AML-193 (cell line): ENCODE data around the gene CD163.
"Not testable (repeated sequence)": the region's sequence is repeated elsewhere in the genome, so short reads cannot be mapped to it uniquely, and the experiment has no call there.

Experiments
- DNase-seq, 2 experiments: peaks; one replicate each; lab custom pipeline; 2025; lab: John Stamatoyannopoulos, UW

The CD163 gene

DNA sequence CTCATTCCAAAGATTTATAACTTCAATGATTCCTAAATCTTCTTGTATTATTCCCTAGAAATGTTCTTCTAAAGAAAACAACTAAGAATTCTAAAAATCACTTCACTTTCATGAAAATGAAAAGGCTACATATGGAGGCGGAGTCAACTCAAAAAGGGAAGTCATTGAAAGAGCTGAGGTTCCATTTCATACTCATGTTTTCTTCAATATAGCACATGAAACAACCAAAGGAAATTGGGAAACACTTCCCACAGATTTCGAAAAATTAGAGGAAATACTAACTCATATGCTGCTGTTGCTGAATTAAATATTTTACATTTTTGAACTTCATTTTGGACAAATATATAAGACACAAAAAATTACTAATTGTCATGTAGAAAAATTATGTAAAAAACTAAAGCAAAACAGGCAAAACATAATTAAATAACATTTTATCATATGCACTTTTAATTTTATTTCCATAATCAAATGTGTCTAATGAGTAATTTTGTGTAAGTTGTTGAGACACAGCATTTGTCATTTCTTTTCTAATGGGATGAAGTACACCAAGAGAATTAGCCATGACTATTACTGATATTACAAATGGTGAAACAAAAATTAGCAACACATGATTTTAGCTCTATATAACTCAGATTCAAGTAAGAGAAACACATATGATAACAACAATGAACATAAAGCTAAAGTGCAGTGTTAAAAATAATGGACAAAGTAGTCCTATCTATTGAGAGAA, at the start of gene CD163:
Gene CD163, minus strand, starts transcription at position 92 of the 730 bp plus-strand sequence. Its CDS starts 87 bp downstream, at position 5.
- DNase-seq, result peak; percentile 89 to 92

DNA sequence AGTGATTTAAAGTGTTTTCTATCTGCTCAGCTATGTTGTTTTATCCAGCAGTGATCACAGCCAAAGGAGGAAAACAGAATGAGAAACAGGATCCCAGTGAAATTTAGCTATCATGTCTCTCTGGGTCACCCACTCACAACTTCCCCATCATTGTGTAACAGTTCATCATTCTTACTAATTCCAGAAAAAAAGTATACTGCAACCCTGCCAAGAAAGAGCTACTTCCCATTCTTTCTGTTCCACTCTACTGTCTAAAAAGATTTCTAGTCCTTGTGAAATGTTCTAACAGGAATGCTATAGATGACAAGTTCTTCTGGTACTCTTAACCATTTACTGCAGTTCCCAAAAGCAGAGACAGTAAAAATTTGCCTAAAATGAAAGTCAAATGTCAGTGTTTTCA, 39.2 kb upstream of the CD163 start:
- DNase-seq, result peak; percentile 69 to 80

DNA sequence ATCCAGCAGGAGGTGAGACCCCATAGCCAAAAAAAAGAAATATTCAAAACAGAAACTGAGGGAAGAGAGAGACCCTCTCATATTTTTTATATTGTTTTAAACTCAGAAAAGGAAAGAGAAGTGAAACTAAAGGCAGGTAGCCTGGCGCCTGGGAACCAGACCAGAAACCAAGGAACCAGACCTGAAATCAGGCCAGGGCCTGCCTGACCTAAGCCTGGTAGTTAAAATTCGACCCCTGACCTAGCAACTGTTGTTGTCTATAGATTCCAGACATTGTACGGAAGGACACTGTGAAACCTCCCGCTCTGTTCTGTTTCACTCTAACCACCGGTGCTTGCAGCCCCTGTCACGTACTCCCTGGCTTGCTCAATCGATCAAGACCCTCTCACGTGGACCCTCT, 38.5 kb upstream of the CD163 start:
- no peak for DNase-seq

DNA sequence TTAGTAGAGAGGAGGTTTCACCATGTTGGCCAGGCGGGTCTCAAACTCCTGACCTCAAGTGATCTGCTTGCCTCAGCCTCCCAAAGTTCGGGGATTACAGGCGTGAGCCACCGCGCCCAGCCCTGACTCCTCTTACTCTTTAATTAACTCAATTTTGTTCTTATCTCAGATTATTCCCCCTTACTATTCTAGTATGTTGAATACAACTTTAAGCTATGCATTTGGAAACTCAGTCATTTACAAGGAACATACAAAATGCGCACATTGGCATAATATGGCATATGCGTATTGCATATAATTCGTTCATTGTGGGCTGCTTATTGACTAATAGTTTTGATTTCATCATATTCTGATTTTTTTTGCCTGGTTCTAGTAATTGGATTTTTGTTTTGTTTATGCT, 10.8 kb upstream of the CD163 start:
- no peak for DNase-seq

DNA sequence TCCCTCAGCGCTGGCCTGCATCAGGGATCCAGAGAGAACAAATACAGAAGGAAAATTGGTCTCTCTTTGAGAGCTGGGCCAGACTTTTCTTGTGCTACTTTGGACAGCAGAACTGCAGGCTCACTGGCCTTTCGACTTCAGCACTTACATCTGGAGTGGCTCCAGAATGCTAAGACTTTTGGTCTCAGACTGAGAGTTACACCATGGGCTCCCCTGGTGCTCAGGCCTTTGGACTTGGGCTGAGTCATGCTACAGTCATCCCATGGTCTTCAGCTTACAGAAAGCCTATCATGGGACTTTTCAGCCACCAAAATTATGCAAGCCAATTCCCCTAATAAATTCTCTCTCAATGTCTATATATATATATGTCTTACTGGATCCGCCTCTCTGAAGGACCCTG, 9.0 kb upstream of the CD163 start:
- DNase-seq, result peak; percentile 27 to 29

DNA sequence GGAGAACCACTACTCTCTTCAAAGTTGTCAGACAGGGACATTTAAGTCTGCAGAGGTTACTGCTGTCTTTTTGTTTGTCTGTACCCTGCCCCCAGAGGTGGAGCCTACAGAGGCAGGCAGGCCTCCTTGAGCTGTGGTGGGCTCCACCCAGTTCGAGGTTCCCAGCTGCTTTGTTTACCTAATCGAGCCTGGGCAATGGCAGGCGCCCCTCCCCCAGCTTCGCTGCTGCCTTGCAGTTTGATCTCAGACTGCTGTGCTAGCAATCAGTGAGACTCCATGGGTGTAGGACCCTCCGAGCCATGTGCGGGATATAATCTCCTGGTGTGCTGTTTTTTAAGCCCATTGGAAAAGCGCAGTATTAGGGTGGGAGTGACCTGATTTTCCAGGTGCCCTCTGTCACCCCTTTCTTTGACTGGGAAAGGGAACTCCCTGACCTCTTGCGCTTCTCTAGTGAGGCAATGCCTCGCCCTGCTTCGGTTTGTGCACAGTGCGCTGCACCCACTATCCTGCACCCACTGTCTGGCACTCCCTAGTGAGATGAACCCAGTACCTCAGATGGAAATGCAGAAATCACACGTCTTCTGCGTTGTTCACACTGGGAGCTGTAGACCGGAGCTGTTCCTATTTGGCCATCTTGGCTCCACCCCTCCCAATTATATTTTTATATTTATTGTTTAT, 6.4 kb upstream of the CD163 start:
- not testable (repeated sequence) for DNase-seq

DNA sequence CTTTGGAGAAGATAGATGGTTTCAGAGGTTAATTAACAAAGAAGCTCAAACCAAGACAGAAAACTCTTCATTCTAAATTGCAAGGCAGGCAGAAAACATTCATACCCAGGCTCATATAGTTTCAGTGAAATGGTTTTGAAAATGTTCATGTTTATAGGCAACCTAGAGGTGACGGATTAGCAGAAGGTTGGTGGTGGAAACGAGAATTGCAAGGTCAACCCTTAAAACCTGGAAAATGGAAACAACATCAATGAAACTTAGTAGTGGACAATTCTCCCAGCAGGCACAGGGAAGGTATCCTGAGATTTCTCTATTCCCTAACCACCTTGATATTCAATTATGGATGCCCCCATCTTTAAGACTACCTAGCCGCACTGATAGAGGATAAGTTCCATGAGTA, 965 bp downstream of the CD163 start:
- DNase-seq, result no peak

DNA sequence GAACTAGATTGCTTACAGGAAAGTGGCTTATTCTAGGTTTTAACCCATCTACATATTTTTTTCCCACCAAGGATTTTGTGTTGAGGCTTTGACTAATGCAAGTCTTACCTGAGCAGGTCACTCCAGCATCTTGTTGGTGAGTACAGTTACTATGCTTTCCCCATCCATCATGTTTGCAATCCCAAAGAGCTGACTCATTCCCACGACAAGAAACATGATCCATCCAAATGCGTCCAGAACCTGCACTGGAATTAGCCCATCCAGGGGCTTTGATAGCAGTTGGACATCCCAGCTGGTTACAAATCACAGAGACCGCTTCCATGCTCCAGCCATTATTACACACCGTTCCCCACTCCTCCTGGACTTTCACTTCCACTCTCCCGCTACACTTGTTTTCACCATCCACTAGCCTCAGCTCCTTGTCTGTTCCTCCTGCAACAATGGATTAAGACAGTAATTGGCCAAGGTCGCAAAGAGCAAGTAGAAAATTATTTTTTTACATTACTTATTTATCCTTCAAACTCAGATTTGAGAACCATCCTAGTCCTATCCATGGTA, 2.5 kb downstream of the CD163 start:
- no peak for DNase-seq

DNA sequence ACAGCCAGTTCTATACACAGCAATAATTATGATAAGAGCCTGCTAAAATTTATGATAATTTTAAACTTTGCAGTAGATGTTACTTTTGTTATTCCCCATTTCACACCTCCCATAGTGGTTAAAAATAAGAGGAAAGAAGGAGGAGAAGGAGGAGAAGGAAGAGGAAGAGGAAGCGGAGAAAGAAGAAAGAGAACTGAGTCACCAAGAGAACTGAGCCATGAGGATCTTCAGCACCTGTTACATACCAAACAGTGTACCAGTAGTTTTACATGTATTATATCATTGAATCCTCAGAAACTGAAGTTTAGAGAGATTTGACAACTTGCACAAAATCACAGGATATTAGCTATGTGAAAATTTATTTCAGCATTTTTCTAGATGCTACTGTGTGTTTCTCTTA, 3.9 kb downstream of the CD163 start:
- no peak for DNase-seq

DNA sequence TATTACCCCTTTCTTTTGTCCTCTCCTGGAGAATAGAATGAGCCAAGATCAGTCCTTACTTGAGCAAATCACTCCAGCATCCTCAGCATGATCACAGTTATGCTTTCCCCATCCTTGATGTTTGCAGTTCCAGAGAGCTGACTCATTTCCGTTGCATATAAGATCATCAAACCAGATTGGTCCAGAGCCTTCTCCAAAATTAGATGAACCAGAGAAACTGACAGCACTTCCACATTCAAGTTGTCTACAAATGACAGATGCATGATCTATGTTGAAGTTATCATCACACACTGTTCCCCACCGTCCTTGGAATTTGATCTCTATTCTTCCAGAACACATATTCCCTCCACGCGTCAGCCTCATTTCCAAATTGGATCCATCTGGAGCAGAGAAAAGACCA, 4.8 kb downstream of the CD163 start:
- DNase-seq, result no peak

DNA sequence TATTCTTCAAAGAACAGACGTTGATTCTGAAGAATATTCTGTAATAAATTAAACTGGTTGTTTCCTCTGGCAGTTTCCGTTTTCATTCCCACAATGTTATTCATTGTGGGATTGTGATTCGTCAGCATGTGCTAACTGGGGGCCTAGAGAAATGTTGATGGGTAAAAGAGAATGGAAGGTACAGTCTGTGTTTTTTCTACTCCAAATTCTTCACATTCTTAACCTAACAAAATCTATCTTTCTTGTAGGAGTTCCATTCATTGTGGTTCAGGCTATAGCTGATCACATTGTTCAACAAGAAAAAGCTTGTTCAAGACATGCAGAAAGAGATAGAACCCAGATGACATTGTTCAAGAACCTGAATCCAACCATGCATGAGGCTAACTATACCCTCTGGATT, 5.9 kb downstream of the CD163 start:
- no peak for DNase-seq

DNA sequence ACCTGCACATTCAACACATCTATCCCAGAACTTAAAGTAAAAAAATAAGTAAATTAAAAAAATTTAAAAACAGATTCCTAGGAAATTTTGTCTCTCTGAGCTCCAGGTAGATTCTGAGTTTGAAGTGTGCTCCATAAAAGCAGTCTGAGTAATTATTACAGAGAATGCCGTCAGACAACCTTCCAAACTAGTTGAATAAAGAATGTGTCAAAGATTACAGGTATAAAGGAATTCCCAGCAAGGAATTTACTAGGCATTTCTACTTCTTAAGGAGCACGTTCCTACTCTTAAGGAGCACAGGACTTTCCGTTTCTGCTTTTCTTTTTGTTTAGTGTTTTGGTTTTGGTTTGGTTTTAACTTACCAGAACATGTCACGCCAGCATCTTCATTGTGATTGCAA, 7.1 kb downstream of the CD163 start:
- DNase-seq, result no peak

DNA sequence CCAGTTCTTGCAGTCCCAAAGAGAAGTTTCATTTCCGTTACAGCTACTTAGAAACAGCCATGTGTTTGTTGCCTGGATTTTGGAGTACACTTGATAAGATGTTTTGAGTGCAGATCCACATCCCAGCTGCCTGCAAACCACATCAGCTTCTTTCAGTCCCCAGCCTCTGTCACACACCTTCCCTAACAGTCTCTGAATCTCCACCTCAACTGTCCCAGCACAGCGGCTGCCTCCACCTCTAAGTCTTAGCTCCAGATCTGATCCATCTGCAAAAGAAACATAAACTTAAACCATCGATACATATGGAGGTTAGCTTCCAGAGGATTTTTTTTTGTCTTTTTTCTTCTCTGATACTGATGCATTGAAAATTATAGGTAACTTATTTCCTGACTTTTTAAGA, 8.4 kb downstream of the CD163 start:
- no peak for DNase-seq

DNA sequence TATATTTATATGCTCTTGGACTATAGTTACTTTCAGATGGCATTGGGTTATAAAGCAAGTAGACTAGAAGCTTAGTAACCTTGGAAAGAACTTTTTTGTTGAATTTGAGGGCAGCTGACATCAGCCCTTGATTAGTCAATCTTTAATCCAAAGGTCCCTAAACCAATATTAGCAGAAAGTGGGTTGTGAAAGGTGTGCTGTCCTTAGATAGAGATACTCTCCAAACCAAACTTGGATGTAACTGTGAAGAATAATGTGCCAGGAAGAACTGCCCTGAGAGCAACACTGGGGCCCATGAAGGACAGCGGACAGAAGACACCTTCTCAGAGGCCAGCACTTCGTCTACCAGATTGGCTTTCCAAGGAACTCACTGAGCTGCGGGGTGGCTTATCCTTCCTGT, 10.6 kb downstream of the CD163 start:
- DNase-seq, result no peak

DNA sequence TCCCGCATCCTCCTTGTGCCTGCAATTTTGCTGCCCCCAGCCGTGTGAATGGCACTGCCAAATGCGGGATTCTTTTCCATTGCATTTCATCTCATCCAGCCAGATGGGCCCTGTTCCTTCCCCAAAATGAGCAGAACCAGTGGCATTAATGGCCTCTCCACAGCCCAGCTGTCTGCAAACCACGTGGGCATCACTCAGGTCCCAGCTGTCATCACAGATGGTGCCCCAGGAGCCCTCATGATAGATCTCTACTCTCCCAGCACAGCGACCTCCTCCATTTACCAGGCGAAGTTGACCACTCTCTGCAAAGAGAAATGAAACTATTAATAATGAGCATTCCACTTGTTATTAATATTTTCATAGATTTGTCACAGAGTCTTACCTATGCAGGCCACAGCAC, 17.1 kb downstream of the CD163 start:
- DNase-seq, result no peak

DNA sequence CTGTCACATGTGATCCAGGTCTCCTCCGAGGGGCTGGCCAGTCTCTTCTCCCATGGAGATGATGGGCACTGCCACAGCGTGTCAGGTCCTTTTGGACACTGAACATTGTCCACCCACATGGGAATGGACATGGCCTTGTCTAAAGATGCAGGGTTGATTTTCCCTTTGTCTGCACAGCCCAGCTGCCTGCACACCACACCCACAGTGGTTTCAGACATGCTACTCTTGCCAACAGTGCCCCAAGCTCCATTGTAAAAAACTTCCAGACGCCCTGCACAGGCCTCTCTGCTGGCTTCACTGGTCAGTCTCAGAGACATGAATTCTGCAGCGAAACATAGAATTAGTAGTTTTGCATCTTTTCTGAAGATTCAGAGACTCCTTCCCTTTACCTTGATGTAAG, 18.5 kb downstream of the CD163 start:
- no peak for DNase-seq

DNA sequence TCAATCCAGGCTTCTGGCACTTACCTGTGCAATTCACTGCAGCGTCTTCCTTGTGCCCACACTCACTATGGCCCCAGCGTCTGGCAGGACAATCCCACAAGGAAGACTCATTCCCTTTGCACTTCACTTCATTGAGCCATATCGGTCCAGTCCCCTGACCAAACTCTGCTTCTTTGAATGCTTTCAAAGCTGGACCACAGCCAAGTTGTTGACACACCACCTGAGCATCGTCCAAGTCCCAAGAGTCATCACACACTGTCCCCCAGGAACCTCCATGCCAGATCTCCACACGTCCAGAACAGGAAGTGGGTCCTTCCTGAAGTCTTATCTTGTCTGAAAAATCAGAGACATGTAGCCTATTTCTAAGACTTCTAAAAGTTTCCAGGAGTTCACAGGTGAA, 20.2 kb downstream of the CD163 start:
- DNase-seq, result no peak

DNA sequence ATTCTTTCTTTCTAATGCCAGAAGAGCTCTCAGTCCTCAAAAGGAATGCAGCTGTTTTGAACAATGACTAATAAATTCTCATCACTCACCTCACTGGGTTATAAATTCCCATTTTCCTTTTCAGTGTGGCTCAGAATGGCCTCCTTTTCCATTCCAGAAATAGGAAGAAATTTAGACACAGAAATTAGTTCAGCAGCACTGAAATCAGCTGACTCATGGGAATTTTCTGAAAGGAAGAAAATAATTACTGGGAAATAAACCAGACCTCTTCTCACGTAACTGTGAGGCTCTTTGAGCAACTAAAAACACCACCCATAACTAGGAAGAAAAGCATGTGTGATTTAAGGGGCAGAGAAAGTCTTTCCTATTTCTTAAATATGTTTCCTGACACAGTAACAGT, 23.8 kb downstream of the CD163 start:
- no peak for DNase-seq

DNA sequence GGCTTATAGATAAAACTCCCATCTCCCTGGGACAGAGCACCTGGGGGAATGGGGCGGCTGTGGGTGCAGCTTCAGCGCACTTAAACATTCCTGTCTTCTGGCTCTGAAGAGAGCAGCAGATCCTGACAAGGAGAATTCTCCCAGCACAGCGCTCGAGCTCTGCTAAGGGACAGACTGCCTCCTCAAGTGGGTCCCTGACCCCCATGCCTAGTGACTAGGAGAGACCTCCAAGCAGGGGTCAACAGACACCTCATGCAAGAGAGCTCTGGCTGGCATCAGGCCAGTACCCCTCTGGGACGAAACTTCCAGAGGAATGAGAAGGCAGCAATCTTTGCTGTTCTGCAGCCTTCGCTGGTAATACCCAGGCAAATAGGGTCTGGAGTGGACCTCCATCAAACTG, 31.5 kb downstream of the CD163 start:
- DNase-seq, result no peak

DNA sequence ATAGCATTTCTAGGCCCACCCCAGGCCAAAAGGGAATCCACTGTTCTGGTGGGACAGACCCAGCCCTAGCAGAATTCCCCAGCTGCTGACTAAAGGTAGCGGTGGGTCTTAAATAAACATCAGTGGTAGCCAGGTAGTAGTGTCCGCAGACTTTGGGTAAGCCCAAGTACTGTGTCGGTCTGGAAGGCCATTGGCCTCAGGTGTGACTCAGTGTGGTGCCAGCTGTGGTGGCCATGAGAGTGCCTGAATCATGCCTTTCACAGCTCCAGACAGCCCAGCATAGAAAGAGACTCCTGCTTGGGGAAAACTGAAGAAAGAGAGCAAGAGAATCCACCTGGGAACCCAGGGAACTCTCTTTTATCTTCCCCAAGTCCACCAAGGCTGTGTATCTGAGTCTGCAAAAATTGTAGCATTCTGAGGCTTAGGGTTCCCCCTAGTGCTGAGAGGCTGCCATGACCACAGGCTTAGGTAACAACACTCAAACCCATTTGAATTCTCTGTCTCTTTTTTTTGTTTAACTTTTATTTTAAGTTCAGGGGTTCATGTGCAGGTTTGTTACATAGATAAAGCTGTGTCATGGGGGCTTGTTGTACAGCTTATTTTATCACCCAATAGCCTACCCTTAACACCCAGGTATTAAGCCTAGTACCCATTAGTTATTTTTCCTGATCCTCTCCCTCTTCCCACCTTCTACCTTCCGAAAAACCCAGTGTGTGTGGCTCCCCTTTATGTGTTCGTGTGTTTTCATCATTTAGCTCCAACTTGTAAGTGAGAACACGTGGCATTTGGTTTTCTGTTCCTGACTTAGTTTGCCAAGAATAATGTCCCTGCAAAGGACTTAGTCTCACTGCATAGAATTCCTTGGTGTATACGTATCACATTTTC, 43.0 kb downstream of the CD163 start:
- DNase-seq, result peak; percentile 39 to 66

DNA sequence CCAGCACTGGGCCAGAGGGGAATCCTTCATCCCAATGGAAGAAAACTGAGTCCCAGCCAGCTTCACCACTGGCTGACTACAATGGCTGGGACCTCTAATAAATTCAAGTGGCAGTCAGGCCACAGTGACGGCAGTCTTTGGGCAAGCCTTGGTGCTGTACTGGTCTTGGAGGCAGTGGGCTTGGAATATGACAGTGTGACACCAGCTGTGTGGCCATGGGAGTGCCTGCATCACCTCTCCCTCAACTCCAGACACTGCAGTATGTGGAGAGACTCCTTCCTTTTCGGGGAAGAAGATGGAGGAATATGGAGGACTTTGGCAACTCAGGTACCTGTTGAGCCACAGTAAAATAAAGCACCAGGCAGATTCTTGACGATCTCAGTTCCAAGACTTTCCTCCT, 43.6 kb downstream of the CD163 start:
- no peak for DNase-seq

DNA sequence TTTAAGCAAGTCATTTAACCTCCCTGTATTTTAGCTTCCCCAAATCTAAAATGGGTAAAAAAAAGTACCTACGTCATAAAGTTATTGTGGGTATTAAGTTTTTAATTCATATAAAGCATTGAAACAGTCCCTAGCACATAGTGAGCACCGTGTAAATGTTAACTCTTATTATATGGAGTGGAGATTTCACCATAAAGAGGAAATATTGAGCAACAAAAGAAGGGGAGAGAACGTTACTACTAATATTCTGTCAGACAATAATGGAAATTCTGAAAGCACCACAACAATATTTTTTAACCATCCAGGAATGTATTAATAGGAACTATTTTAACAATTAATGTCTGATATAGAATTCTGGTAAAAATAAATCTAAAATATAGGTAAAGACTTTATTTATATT, 51.8 kb downstream of the CD163 start:
- peak; percentile 39 to 57 for DNase-seq

DNA sequence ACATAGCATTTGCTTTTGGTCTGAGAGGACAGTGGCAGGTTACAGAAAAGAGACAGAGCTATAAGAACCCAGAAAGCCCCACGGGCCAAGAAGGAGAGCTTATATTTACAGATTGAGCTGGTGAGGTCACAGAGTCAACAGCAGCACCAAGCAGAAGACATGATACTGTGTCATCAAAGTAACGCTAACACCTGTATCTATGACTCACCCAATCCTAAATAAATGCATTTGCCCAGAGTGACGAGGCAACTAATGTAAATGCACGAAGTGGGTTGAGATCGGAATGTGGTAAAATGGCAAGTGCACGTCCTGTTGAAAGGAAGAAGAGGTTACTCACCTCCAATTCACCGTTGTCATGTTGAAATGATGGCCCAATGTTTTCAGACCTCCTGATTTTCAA, 52.9 kb downstream of the CD163 start:
- no peak for DNase-seq
